Endothelial cell (in vitro differentiated cells): Measurements from ENCODE around the gene NOC2L. TPM values are rescaled to one million over a fixed set of nuclear protein-coding genes. Genes with fewer than 3 reads are reported as not detected.

Experiments
- DNase-seq: peaks from one replicate; pipeline ENCODE4 v3.0.0; 2021; ENCODE audit warnings: low spot score
- H3K27ac Mint-ChIP-seq: one replicate; pipeline ENCODE4 v1.8.0; 2021; ENCODE audit warnings: mixed read lengths, inconsistent platforms; ENCODE audit not compliant: unreplicated experiment
- H3K27me3 Mint-ChIP-seq: one replicate; pipeline ENCODE4 v1.8.0; 2021; ENCODE audit warnings: mild to moderate bottlenecking, moderate library complexity, mixed read lengths, inconsistent platforms; ENCODE audit not compliant: unreplicated experiment
- H3K36me3 Mint-ChIP-seq: one replicate; pipeline ENCODE4 v1.8.0; 2021; ENCODE audit warnings: mild to moderate bottlenecking, low read depth, mixed read lengths, inconsistent platforms; ENCODE audit not compliant: unreplicated experiment
- H3K4me1 Mint-ChIP-seq: one replicate; pipeline ENCODE4 v1.8.0; 2021; ENCODE audit warnings: mild to moderate bottlenecking, mixed read lengths, inconsistent platforms; ENCODE audit not compliant: unreplicated experiment
- H3K4me3 Mint-ChIP-seq: one replicate; pipeline ENCODE4 v1.8.0; 2021; ENCODE audit warnings: mild to moderate bottlenecking, mixed read lengths, inconsistent platforms; ENCODE audit not compliant: unreplicated experiment
- H3K9me3 Mint-ChIP-seq: one replicate; pipeline ENCODE4 v1.8.0; 2021; ENCODE audit warnings: mixed read lengths, inconsistent platforms; ENCODE audit not compliant: unreplicated experiment
- total RNA-seq: library from RNA; stranded (reverse); fragmentation: NEBNext Ultra II Directional; extraction: Animal tissue kit (Norgen Biotek cat#: 25700); gene quantifications from one replicate; pipeline ENCODE4 v1.2.1, GENCODE V29; 2021; ENCODE audit not compliant: unreplicated experiment
- TF ChIP-seq, protein P1 (sequence below): fragments of 200-600 bp; sonication (generic); IDR thresholded peaks from one replicate; pipeline ENCODE4 v1.5.0; 2021; ENCODE audit warnings: antibody characterized with exemption; ENCODE audit not compliant: unreplicated experiment

Gene NOC2L
- total RNA-seq, 1 donor from 2014 or later: 56.5 TPM

- peaks cover 11% of the 10 kb centered on the region for H3K27me3 Mint-ChIP-seq
- no peaks in the 10 kb centered on the region for H3K36me3 Mint-ChIP-seq
- TF ChIP-seq, protein P1, sequence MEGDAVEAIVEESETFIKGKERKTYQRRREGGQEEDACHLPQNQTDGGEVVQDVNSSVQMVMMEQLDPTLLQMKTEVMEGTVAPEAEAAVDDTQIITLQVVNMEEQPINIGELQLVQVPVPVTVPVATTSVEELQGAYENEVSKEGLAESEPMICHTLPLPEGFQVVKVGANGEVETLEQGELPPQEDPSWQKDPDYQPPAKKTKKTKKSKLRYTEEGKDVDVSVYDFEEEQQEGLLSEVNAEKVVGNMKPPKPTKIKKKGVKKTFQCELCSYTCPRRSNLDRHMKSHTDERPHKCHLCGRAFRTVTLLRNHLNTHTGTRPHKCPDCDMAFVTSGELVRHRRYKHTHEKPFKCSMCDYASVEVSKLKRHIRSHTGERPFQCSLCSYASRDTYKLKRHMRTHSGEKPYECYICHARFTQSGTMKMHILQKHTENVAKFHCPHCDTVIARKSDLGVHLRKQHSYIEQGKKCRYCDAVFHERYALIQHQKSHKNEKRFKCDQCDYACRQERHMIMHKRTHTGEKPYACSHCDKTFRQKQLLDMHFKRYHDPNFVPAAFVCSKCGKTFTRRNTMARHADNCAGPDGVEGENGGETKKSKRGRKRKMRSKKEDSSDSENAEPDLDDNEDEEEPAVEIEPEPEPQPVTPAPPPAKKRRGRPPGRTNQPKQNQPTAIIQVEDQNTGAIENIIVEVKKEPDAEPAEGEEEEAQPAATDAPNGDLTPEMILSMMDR: no peak
- no peak overlapping the region for H3K4me3 Mint-ChIP-seq
- no peak for DNase-seq
- no peaks in the 10 kb centered on the region for H3K9me3 Mint-ChIP-seq
- H3K4me1 Mint-ChIP-seq: peaks cover 6% of the 10 kb centered on the region
- H3K27ac Mint-ChIP-seq: no peak overlapping the region
Measured at GRCh38 chr1:914131-914890, 44.7 kb downstream of the NOC2L start.

DNA sequence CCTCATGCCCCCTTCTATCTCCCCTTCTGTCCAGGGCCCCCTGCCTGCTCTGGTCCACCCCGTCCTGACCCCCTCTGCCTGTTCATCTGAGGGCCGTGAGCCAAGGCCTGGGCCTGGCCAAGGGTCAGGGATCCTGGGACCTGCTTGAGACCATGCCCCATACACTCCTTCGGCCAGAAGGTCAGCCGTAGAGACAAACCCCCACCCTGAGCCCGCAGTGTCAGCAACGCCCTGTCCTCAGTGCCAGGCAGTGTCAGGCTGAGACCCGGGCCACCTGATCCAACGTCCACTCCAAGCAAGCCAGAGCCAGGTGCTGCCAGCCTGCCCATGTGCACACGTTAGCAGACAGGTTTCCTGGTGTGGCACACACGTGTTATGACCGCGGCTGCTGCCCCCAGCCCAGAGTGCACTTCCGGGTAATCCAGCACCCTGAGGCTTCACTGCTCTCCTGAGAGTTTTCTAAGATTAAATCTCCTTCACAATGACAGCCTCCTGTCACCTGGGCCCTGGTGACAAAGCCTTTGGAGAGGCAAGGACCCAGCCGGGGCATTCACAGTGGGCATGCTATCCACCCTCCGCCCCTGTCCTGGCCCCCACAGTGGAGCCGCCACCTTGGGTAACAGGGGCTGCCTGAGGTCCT lies 45.4 kb downstream of the NOC2L start:
- no peak overlapping the region for H3K4me3 Mint-ChIP-seq
- DNase-seq: peak; percentile 3
- peaks cover 6% of the 10 kb centered on the region for H3K4me1 Mint-ChIP-seq
- no peaks in the 10 kb centered on the region for H3K36me3 Mint-ChIP-seq
- peaks cover 9% of the 10 kb centered on the region for H3K27me3 Mint-ChIP-seq
- no peak overlapping the region for H3K27ac Mint-ChIP-seq
- H3K9me3 Mint-ChIP-seq: no peaks in the 10 kb centered on the region
- TF ChIP-seq, protein P1: no peak

- Mint-ChIP-seq H3K27ac (peak overlapping the region; percentile 17), H3K4me3 (no peak overlapping the region), H3K4me1 (peaks cover 6% of the 10 kb centered on the region), H3K27me3 (peaks cover 9% of the 10 kb centered on the region), H3K9me3 (no peaks in the 10 kb centered on the region), H3K36me3 (no peaks in the 10 kb centered on the region)
- DNase-seq: peak; percentile 43
- TF ChIP-seq, protein P1: no peak
Measured at GRCh38 chr1:912740-913301, 46.2 kb downstream of the NOC2L start.

DNA sequence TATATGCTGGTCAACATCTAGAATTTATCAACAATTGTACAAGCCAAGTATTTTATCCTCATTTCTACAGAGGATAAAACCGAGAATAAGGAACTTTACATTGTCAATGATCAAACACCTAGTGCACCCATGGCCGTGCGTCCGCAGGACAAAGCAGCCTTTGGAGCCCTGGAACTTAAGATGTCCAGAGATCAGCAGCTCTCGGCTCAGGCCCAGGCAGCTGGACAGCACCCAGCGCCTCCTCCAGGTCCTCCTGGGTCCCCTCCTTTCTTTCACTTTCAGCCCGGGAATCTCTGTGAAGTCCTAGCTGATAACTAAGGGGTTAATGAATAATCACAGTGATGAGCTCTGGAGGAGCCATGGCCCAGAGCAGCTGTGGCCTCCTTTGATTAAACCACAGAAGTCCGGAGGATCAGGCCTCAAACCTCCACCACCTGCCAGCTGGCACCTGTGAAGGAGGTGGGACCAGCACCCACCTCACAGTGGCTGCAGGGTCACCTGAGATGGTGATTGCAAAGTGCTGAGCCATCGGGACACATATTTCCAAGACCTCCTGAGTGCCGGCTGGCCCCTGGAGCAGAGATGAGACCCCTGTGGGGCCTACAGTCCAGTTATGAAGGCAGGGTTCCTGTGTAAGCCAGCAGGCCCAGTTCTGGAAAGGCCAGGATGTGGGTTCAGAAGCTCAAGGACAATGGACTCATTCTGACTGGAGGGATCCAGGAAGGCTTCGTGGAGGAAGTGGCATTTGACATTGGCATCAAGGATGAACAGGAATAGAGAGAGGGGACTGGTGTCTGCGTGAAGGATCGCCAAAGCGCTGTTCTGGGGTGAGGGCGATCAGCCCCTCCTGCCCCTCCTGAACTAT lies 46.9 kb downstream of the NOC2L start:
- no peak for DNase-seq
- TF ChIP-seq, protein P1: no peak
- no peaks in the 10 kb centered on the region for H3K9me3 Mint-ChIP-seq
- peak overlapping the region; percentile 17 for H3K27ac Mint-ChIP-seq
- H3K4me1 Mint-ChIP-seq: peaks cover 6% of the 10 kb centered on the region
- peaks cover 9% of the 10 kb centered on the region for H3K27me3 Mint-ChIP-seq
- H3K4me3 Mint-ChIP-seq: no peak overlapping the region
- no peaks in the 10 kb centered on the region for H3K36me3 Mint-ChIP-seq
